Skeletal muscle tissue (tissue), 4 donors: Measurements from ENCODE around the gene ZNRF3. TPM values are rescaled to one million over a fixed set of nuclear protein-coding genes. Genes with fewer than 3 reads are reported as not detected.
"Not testable (repeated sequence)": the region's sequence is repeated elsewhere in the genome, so short reads cannot be mapped to it uniquely, and the experiment has no call there.

Experiments used
- H3K27ac ChIP-seq: one replicate; pipeline ENCODE4 v1.7.0; 2013; ENCODE audit warnings: mild to moderate bottlenecking, low read depth, low read length, inconsistent platforms
- H3K27me3 ChIP-seq, 3 donors: one replicate each; pipeline ENCODE4 v1.7.0; 2013; ENCODE audit warnings: low read length in 3 of 3; ENCODE audit not compliant: control insufficient read depth in 3 of 3, insufficient read depth in 3 of 3
- H3K36me3 ChIP-seq, 3 donors: one replicate each; pipeline ENCODE4 v1.7.0; 2013; ENCODE audit warnings: low read length in 3 of 3; ENCODE audit not compliant: control insufficient read depth in 3 of 3, insufficient read depth in 3 of 3
- H3K4me1 ChIP-seq, 3 donors: one replicate each; pipeline ENCODE4 v1.7.0; 2013; ENCODE audit warnings: low read length in 3 of 3, mild to moderate bottlenecking in 3 of 3; ENCODE audit not compliant: control insufficient read depth in 3 of 3, insufficient read depth in 3 of 3
- H3K4me3 ChIP-seq, 3 donors: one replicate each; pipeline ENCODE4 v1.7.0; 2013; ENCODE audit warnings: low read length in 3 of 3
- H3K9ac ChIP-seq, 3 donors: one replicate each; pipeline ENCODE4 v1.7.0; 2013; ENCODE audit warnings: low read length in 3 of 3, mild to moderate bottlenecking in 3 of 3, moderate library complexity in 2 of 3, low read depth in 1 of 3
- H3K9me3 ChIP-seq, 3 donors: one replicate each; pipeline ENCODE4 v1.7.0; 2013; ENCODE audit warnings: low read length in 3 of 3; ENCODE audit not compliant: control insufficient read depth in 3 of 3
- total RNA-seq: library from RNA; depleted of rRNA; stranded (reverse); fragments of >200 nt; gene quantifications from one replicate; pipeline ENCODE4 v1.2.3, GENCODE V29; 2014
- donor health status: Osteomylitis.

ZNRF3 gene
- total RNA-seq, 1 donor from 2014 or later = 7.3 TPM

- H3K9ac ChIP-seq = no peak overlapping the region
- no peak overlapping the region for H3K27ac ChIP-seq
- H3K36me3 ChIP-seq = no peaks in the 10 kb centered on the region
- no peak overlapping the region for H3K4me3 ChIP-seq
- peaks cover 0 to 15% (median 5%) of the 10 kb centered on the region in 3 donors for H3K4me1 ChIP-seq
- H3K9me3 ChIP-seq = no peaks in the 10 kb centered on the region
- no peaks in the 10 kb centered on the region for H3K27me3 ChIP-seq
These were observed 55.0 kb downstream of the ZNRF3 start for GRCh38 chr22:28938286-28938833.

GRCh38 chr22:28939394-28939793, 56.0 kb downstream of the ZNRF3 start:
- no peak overlapping the region for H3K9ac ChIP-seq
- no peaks in the 10 kb centered on the region for H3K36me3 ChIP-seq
- no peak overlapping the region for H3K27ac ChIP-seq
- no peak overlapping the region for H3K4me3 ChIP-seq
- H3K4me1 ChIP-seq = peaks cover 0 to 15% (median 9%) of the 10 kb centered on the region in 3 donors
- no peaks in the 10 kb centered on the region for H3K27me3 ChIP-seq
- no peaks in the 10 kb centered on the region for H3K9me3 ChIP-seq

GRCh38 chr22:28939932-28940331, 56.6 kb downstream of the ZNRF3 start:
- Histone ChIP-seq H3K4me1 (peaks cover 0 to 13% (median 9%) of the 10 kb centered on the region in 3 donors), H3K27ac (no peak overlapping the region), H3K27me3 (no peaks in the 10 kb centered on the region), H3K9me3 (no peaks in the 10 kb centered on the region), H3K36me3 (no peaks in the 10 kb centered on the region), H3K9ac (no peak overlapping the region), H3K4me3 (no peak overlapping the region)

- Histone ChIP-seq H3K9ac (no peak overlapping the region), H3K4me1 (peaks cover 0 to 9% (median 8%) of the 10 kb centered on the region in 3 donors), H3K4me3 (no peak overlapping the region), H3K27ac (no peak overlapping the region), H3K27me3 (no peaks in the 10 kb centered on the region), H3K36me3 (no peaks in the 10 kb centered on the region), H3K9me3 (no peaks in the 10 kb centered on the region)
These were observed 57.1 kb downstream of the ZNRF3 start for GRCh38 chr22:28940441-28940840.

GRCh38 chr22:28942333-28942732, 59.0 kb downstream of the ZNRF3 start:
- H3K9me3 ChIP-seq = no peaks in the 10 kb centered on the region
- no peak overlapping the region for H3K27ac ChIP-seq
- no peak overlapping the region for H3K9ac ChIP-seq
- H3K36me3 ChIP-seq = no peaks in the 10 kb centered on the region
- no peaks in the 10 kb centered on the region for H3K27me3 ChIP-seq
- H3K4me3 ChIP-seq = no peak overlapping the region
- H3K4me1 ChIP-seq = peaks cover 0 to 7% (median 0%) of the 10 kb centered on the region in 3 donors

DNA sequence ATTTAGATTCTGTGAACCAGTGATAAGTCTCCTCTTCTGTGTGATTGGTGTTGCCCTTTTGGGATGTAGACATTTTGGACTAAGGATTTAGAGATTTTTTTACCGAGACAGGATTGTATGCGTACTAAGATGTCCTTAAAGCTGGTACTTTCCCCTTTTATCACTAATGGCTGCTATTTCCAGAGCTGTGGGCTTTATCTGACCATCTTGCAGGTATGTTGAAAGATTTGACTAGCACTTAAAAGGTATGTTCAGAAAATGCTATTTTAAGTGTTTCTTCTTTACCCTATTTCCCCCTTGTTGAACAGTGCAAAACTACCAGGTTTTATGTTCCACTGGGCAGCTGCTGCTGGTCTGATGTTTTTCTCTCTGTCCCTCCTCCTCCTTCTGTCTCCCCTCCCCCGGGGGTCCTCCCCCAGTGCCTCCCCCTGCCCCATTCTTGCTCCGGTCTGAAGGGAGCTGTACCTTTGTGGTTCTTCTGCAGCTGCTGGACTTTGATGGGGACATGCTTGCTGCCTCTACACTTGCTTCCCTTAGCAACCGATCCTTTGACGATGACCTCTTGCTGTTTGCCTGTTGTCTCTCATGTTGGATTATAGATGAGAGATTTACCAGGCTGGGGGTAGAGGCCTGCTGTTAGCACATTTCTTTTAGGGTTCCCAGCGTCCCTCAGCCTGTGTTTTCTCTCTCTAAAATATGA, 59.6 kb downstream of the ZNRF3 start:
- Histone ChIP-seq H3K27ac (no peak overlapping the region), H3K9me3 (no peaks in the 10 kb centered on the region), H3K9ac (no peak overlapping the region), H3K4me1 (peaks cover 0 to 7% (median 0%) of the 10 kb centered on the region in 3 donors), H3K27me3 (no peaks in the 10 kb centered on the region), H3K36me3 (no peaks in the 10 kb centered on the region), H3K4me3 (no peak overlapping the region)

DNA sequence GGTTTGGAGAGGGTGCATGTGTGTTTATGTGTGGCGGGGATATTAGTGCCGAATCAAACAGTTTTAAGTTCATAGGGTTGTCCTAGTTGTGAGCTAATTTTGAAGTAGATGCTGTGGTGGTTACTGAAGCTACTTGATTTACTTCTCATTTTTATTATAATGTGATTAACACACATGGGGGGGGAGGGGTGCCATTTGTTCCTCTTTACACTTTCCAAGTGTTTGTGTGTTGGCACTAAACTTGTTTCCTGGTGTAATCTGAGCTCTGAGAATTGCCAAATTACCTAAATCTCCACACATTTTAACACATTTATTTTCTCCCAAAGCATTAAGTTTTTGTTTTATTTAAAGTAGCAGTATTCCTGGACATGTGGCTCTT, 60.1 kb downstream of the ZNRF3 start:
- no peaks in the 10 kb centered on the region for H3K27me3 ChIP-seq

GRCh38 chr22:28947125-28947524, 63.8 kb downstream of the ZNRF3 start:
- H3K36me3 ChIP-seq = no peaks in the 10 kb centered on the region
- H3K27me3 ChIP-seq = no peaks in the 10 kb centered on the region
- H3K4me3 ChIP-seq = no peak overlapping the region
- H3K9me3 ChIP-seq = no peaks in the 10 kb centered on the region
- H3K27ac ChIP-seq = no peak overlapping the region
- H3K4me1 ChIP-seq = peaks cover 17 to 23% (median 21%) of the 10 kb centered on the region in 3 donors
- H3K9ac ChIP-seq = no peak overlapping the region

More for the DNA sequence above, 60.1 kb downstream of the ZNRF3 start:
- Histone ChIP-seq H3K9ac (no peak overlapping the region), H3K36me3 (no peaks in the 10 kb centered on the region), H3K9me3 (no peaks in the 10 kb centered on the region), H3K4me3 (no peak overlapping the region), H3K27ac (no peak overlapping the region), H3K4me1 (peaks cover 0 to 7% (median 0%) of the 10 kb centered on the region in 3 donors)

DNA sequence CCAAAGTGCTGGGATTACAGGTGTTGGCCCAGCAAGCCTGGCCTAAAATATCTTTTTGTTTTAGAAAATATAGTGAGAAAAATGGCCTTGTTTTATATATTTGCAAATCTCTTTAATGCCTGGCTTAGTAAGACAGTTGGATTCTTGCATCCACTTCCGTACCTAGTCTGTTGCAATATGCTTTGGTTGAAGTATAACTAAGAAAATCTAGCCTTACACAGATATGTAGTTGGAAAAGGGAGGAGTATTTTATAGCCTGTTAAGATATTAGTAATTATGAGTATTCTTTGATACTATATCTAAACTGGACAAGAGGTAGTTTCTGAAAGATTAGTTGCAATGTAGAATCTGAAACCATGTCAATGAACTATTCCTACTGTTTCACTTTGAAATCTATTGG, 65.1 kb downstream of the ZNRF3 start:
- H3K36me3 ChIP-seq = no peaks in the 10 kb centered on the region
- H3K27me3 ChIP-seq = no peaks in the 10 kb centered on the region
- no peak overlapping the region for H3K4me3 ChIP-seq
- H3K4me1 ChIP-seq = peaks cover 28 to 33% (median 31%) of the 10 kb centered on the region in 3 donors
- no peak overlapping the region for H3K27ac ChIP-seq
- H3K9ac ChIP-seq = no peak overlapping the region
- H3K9me3 ChIP-seq = no peaks in the 10 kb centered on the region

DNA sequence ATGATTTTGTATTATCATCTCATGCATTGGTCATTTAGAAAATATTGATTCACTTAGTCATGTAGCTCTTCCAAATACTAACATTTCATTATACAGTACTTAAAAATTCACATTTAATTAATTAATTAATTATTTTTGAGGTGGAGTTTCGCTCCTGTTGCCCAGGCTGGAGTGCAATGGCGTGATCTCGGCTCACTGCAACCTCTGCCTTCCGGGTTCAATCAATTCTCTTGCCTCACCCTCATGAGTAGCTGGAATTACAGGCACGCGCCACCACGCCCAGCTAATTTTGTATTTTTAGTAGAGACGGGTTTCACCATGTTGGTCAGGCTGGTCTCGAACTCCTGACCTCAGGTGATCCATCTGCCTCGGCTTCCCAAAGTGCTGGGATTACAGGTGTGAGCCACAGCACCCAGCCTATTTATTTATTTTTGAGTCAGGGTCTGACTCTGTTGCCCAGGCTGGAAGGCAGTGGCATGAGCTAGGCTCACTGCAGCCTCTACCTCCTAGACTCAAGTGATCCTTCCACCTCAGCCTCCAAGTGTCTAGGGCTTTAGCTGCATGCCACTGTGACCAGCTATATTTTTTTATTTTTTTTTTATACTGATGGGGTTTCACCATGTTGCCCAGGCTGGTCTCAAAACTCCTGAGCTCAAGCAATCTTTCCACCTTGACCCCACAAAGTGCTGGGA, 65.6 kb downstream of the ZNRF3 start:
- not testable (repeated sequence) for H3K27ac ChIP-seq, H3K9me3 ChIP-seq, H3K9ac ChIP-seq

More for the DNA sequence above, 65.6 kb downstream of the ZNRF3 start:
- H3K27me3 ChIP-seq, H3K4me3 ChIP-seq, H3K36me3 ChIP-seq: not testable (repeated sequence)
- peaks cover 32 to 37% (median 33%) of the 10 kb centered on the region in 3 donors for H3K4me1 ChIP-seq
